T-cell (primary cell): Measurements from ENCODE around the gene LCK. TPM values are rescaled to one million over a fixed set of nuclear protein-coding genes. Genes with fewer than 3 reads are reported as not detected.
"Not testable (repeated sequence)": the region's sequence is repeated elsewhere in the genome, so short reads cannot be mapped to it uniquely, and the experiment has no call there.

Source experiments
- ATAC-seq, 4 experiments: fragments of 200-7000 bp in 3 of 4; fragments of 150-1000 bp in 1 of 4; cut with Tn5 transposase; replicated peaks in 1 of 4; 1 replicate in 3 of 4; 2 replicates in 1 of 4; pipeline ENCODE4 v1.10.0; 2021; ENCODE audit warnings: moderate library complexity in 3 of 4, mild to moderate bottlenecking in 2 of 4, moderate number of reproducible peaks in 1 of 4
- CTCF ChIA-PET, 2 donors: fragments of 300-600 bp; sonication (Branson Sonifier 250); formaldehyde crosslinking; loops; one replicate each; lab custom pipeline; 2022; ENCODE audit warnings: antibody characterized with exemption in 2 of 2; lab: Charles Lee
- POLR2A ChIA-PET, 2 donors: fragments of 300-600 bp; sonication (Branson Sonifier 250); formaldehyde crosslinking; loops; one replicate each; lab custom pipeline; 2022; ENCODE audit warnings: antibody characterized with exemption in 2 of 2; lab: Charles Lee
- DNase-seq, 35 experiments: peaks; one replicate each; pipeline versions ENCODE4 v3.0.0 to v3.0.0-alpha.2; 2013 to 2023
- H3K27ac ChIP-seq: one replicate; pipeline ENCODE4 v1.5.1; 2013; ENCODE audit warnings: low read length
- H3K27me3 ChIP-seq, 2 experiments: replicated peaks in 1 of 2; 1 replicate in 1 of 2; 2 replicates in 1 of 2; pipeline versions ENCODE4 v1.6.1 to v1.7.0; 2013; ENCODE audit warnings: low read length in 1 of 2, mixed read lengths in 1 of 2; ENCODE audit not compliant: control insufficient read depth in 2 of 2, insufficient read depth in 2 of 2; ENCODE audit errors: extremely low read depth in 1 of 2
- H3K36me3 ChIP-seq, 2 donors: 1 replicate in 1 of 2; 2 replicates in 1 of 2; pipeline versions ENCODE4 v1.6.1 to v1.7.0; 2013; ENCODE audit warnings: low read length in 1 of 2; ENCODE audit not compliant: control insufficient read depth in 2 of 2, insufficient read depth in 1 of 2; ENCODE audit errors: extremely low read depth in 1 of 2
- H3K4me1 ChIP-seq, 2 experiments: 1 replicate in 1 of 2; 2 replicates in 1 of 2; pipeline versions ENCODE4 v1.6.1 to v1.7.0; 2013; ENCODE audit warnings: low read length in 2 of 2, mixed read lengths in 1 of 2; ENCODE audit not compliant: insufficient read depth in 2 of 2, control insufficient read depth in 1 of 2; ENCODE audit errors: extremely low read depth in 1 of 2
- H3K4me3 ChIP-seq, 2 donors: 1 replicate in 1 of 2; 2 replicates in 1 of 2; pipeline versions ENCODE4 v1.5.1 to v1.7.0; 2013; ENCODE audit warnings: mild to moderate bottlenecking in 2 of 2, low read length in 1 of 2, moderate library complexity in 1 of 2; ENCODE audit not compliant: control insufficient read depth in 1 of 2; ENCODE audit errors: extremely low read depth in 1 of 2
- H3K9me3 ChIP-seq: 2 replicates; pipeline ENCODE4 v1.7.0; 2013
- H3K27ac Mint-ChIP-seq, 2 donors: one replicate each; pipeline ENCODE4 v1.8.0; 2020 to 2021; ENCODE audit warnings: mild to moderate bottlenecking in 2 of 2, mixed read lengths in 2 of 2
- H3K27me3 Mint-ChIP-seq, 2 donors: one replicate each; pipeline ENCODE4 v1.8.0; 2021 to 2022; ENCODE audit warnings: mixed read lengths in 2 of 2
- H3K36me3 Mint-ChIP-seq: one replicate; pipeline ENCODE4 v1.8.0; 2021; ENCODE audit warnings: mixed read lengths
- H3K4me1 Mint-ChIP-seq, 3 donors: one replicate each; pipeline ENCODE4 v1.8.0; 2020 to 2022; ENCODE audit warnings: mixed read lengths in 3 of 3, mild to moderate bottlenecking in 1 of 3
- H3K4me3 Mint-ChIP-seq, 3 donors: one replicate each; pipeline ENCODE4 v1.8.0; 2020 to 2022; ENCODE audit warnings: mild to moderate bottlenecking in 3 of 3, mixed read lengths in 3 of 3, moderate library complexity in 3 of 3
- H3K9me3 Mint-ChIP-seq, 3 donors: one replicate each; pipeline ENCODE4 v1.8.0; 2020 to 2022; ENCODE audit warnings: mixed read lengths in 3 of 3
- WGBS: methylation state at CpG from one replicate; pipeline ENCODE4 v1.1.5; 2013; ENCODE audit warnings: missing lambda C conversion rate; ENCODE audit not compliant: insufficient coverage; 5-methylcytosine and 5-hydroxymethylcytosine counted together
- total RNA-seq, 35 experiments: library from RNA in 6 of 35; stranded (reverse) in 6 of 35; fragments of 120-200 nt in 1 of 35; gene quantifications; one replicate each; pipeline versions ENCODE4 v1.2.1 to v1.2.4 and lab custom pipeline; 2013 to 2026

LCK gene
- total RNA-seq, 5 donors from 2014 or later (not counting 1 experiment from before 2014, with no cell fraction given), result 341 to 489 (median 428) TPM

GRCh38 chr1:32249831-32250525, 1.1 kb upstream of the LCK start:
- peaks cover 28 to 63% of the 10 kb centered on the region in 2 experiments for H3K4me1 ChIP-seq

GRCh38 chr1:32255072-32256071, 4.3 kb downstream of the LCK start:
- ATAC-seq (peak in 1 of 4 experiments; percentile 32), DNase-seq (peak in 5 of 35 experiments; percentile 33 to 54 (median 43))
- 0% methylated on average over 2 of the region's 10 CpGs for WGBS
- no peaks in the 10 kb centered on the region for H3K27me3 ChIP-seq
- H3K4me1 Mint-ChIP-seq, result peaks cover 50 to 68% (median 68%) of the 10 kb centered on the region in 3 donors
- H3K36me3 ChIP-seq, result peaks cover 0 to 29% of the 10 kb centered on the region in 2 donors
- ChIA-PET POLR2A (interaction anchor here (0.6 to 1.2 kb wide), 7 partner anchors 13 to 561 kb away, joined by 3 to 11 read pairs (median 5); partner anchors contain the start of gene MARCKSL1 (in 1 of the 2)), CTCF (interaction anchor here (0.5 to 1.5 kb wide), 9 partner anchors 13 to 183 kb away, joined by 3 to 8 read pairs (median 4); partner anchors contain the start of genes HDAC1 (in 1 of the 2) and TMEM39B (in 1 of the 2))
- no peaks in the 10 kb centered on the region for H3K27me3 Mint-ChIP-seq
- H3K36me3 Mint-ChIP-seq, result peaks cover 36% of the 10 kb centered on the region
- peak overlapping the region; percentile 96 for H3K27ac ChIP-seq
- H3K4me3 Mint-ChIP-seq, result peak overlapping the region; percentile 83 to 100 (median 91)
- H3K4me1 ChIP-seq, result peaks cover 42 to 71% of the 10 kb centered on the region in 2 experiments
- peak overlapping the region; percentile 93 for H3K27ac Mint-ChIP-seq
- H3K9me3 Mint-ChIP-seq, result no peaks in the 10 kb centered on the region
- no peaks in the 10 kb centered on the region for H3K9me3 ChIP-seq
- H3K4me3 ChIP-seq, result peak overlapping the region; percentile 84 to 97

More at GRCh38 chr1:32249831-32250525, 1.1 kb upstream of the LCK start:
- Mint-ChIP-seq H3K4me3 (peak overlapping the region; percentile 91 to 100 (median 100)), H3K4me1 (peaks cover 49 to 83% (median 73%) of the 10 kb centered on the region in 3 donors), H3K9me3 (no peaks in the 10 kb centered on the region), H3K36me3 (peaks cover 17% of the 10 kb centered on the region), H3K27me3 (no peaks in the 10 kb centered on the region), H3K27ac (peak overlapping the region; percentile 100)
- CTCF ChIA-PET, result interaction anchor here (0.6 to 1.9 kb wide), 9 partner anchors 10 to 92 kb away, joined by 3 to 7 read pairs (median 4); partner anchors contain the start of gene HDAC1 (in 1 of the 2)
- no peaks in the 10 kb centered on the region for H3K9me3 ChIP-seq
- H3K36me3 ChIP-seq, result peaks cover 3 to 5% of the 10 kb centered on the region in 2 donors
- WGBS, result 2% methylated on average over 9 of the region's 9 CpGs
- H3K4me3 ChIP-seq, result peak overlapping the region; percentile 84 to 97
- POLR2A ChIA-PET, result interaction anchor here (0.5 to 1.8 kb wide), 7 partner anchors 9 to 981 kb away, joined by 4 to 11 read pairs (median 6); partner anchors contain the start of gene MARCKSL1 (in 1 of the 2)
- H3K27ac ChIP-seq, result peak overlapping the region; percentile 96
- H3K27me3 ChIP-seq, result no peaks in the 10 kb centered on the region
- ATAC-seq, result peak; percentile 76 to 85 (median 80)
- DNase-seq, result peak; percentile 67 to 92 (median 81)

GRCh38 chr1:32256473-32257226, 5.6 kb downstream of the LCK start:
- Mint-ChIP-seq H3K27ac (peak overlapping the region; percentile 94 to 96), H3K4me1 (peaks cover 52 to 64% (median 62%) of the 10 kb centered on the region in 3 donors), H3K27me3 (no peaks in the 10 kb centered on the region), H3K36me3 (peaks cover 40% of the 10 kb centered on the region), H3K4me3 (peak overlapping the region; percentile 82 to 91 (median 83)), H3K9me3 (no peaks in the 10 kb centered on the region)
- ATAC-seq (peak in 1 of 4 experiments; percentile 19), DNase-seq (peak in 1 of 35 experiments; percentile 48)
- H3K36me3 ChIP-seq, result peaks cover 0 to 38% of the 10 kb centered on the region in 2 donors
- no peaks in the 10 kb centered on the region for H3K9me3 ChIP-seq
- no peaks in the 10 kb centered on the region for H3K27me3 ChIP-seq
- CTCF ChIA-PET, result interaction anchor here (0.5 to 1.5 kb wide), 3 partner anchors 9 to 1388 kb away, joined by 3 to 5 read pairs (median 3); no protein-coding TSS in a partner anchor
- peaks cover 42 to 73% of the 10 kb centered on the region in 2 experiments for H3K4me1 ChIP-seq
- H3K4me3 ChIP-seq, result peak overlapping the region; percentile 84 to 97
- POLR2A ChIA-PET, result interaction anchor here in 1 of 2 donors (0.5 to 0.6 kb wide), 2 partner anchors 31 to 88 kb away, joined by 3 to 4 read pairs; no protein-coding TSS in a partner anchor
- 0% methylated on average over 3 of the region's 9 CpGs for WGBS
- H3K27ac ChIP-seq, result peak overlapping the region; percentile 96

GRCh38 chr1:32257227-32257508, 6.1 kb downstream of the LCK start:
- H3K27ac ChIP-seq, result peak overlapping the region; percentile 96
- Mint-ChIP-seq H3K27me3 (no peaks in the 10 kb centered on the region), H3K36me3 (peaks cover 36% of the 10 kb centered on the region), H3K27ac (peak overlapping the region; percentile 94 to 96), H3K4me1 (peaks cover 52 to 60% (median 56%) of the 10 kb centered on the region in 3 donors), H3K4me3 (peak overlapping the region; percentile 82 to 91 (median 83)), H3K9me3 (no peaks in the 10 kb centered on the region)
- ATAC-seq (no peak), DNase-seq (no peak)
- no peaks in the 10 kb centered on the region for H3K9me3 ChIP-seq
- peak overlapping the region; percentile 84 to 97 for H3K4me3 ChIP-seq
- H3K4me1 ChIP-seq, result peaks cover 42 to 78% of the 10 kb centered on the region in 2 experiments
- peaks cover 0 to 41% of the 10 kb centered on the region in 2 donors for H3K36me3 ChIP-seq
- H3K27me3 ChIP-seq, result no peaks in the 10 kb centered on the region
- whole genome bisulfite sequencing, result 80% methylated on average over 2 of the region's 6 CpGs
- CTCF ChIA-PET, result no interaction called here
- POLR2A ChIA-PET, result interaction anchor here in 1 of 2 donors (0.6 to 0.7 kb wide), 2 partner anchors 14 to 32 kb away, joined by 3 to 4 read pairs; no protein-coding TSS in a partner anchor

- peaks cover 45 to 96% of the 10 kb centered on the region in 2 experiments for H3K4me1 ChIP-seq
- H3K27me3 Mint-ChIP-seq, DNase-seq, H3K9me3 Mint-ChIP-seq, H3K4me3 ChIP-seq, H3K9me3 ChIP-seq, H3K27me3 ChIP-seq, ATAC-seq: not testable (repeated sequence)
- Mint-ChIP-seq H3K4me1 (peaks cover 58 to 67% (median 65%) of the 10 kb centered on the region in 3 donors), H3K27ac (peak overlapping the region; percentile 80 to 87), H3K4me3 (peak overlapping the region in 1 of 3 donors; percentile 68), H3K36me3 (peaks cover 23% of the 10 kb centered on the region)
- WGBS, result 89% methylated on average over 1 of the region's 4 CpGs
- CTCF ChIA-PET, result interaction anchor here in 1 of 2 donors (1.4 kb wide), 1 partner anchor 14 kb away, joined by 7 read pairs; no protein-coding TSS in a partner anchor
- H3K27ac ChIP-seq, result peak overlapping the region; percentile 70
- peaks cover 0 to 49% of the 10 kb centered on the region in 2 donors for H3K36me3 ChIP-seq
- POLR2A ChIA-PET, result interaction anchor here in 1 of 2 donors (0.6 kb wide), 1 partner anchor 961 kb away, joined by 3 read pairs; no protein-coding TSS in a partner anchor
Measured at GRCh38 chr1:32263236-32263593, 12.2 kb downstream of the LCK start.
